NCI-H345 treated with DMSO at 0.1 percent for 48 hours (cell line): ENCODE measurements around the gene KLRG1.

Experiments
- DNase-seq: peaks from one replicate; lab custom pipeline; 2025; ENCODE audit not compliant: unreplicated experiment; lab: John Stamatoyannopoulos, UW

KLRG1 gene

GRCh38 chr12:8989413-8989812 lies at the start of gene KLRG1:
Gene KLRG1, plus strand, starts transcription at chr12:8989546. Its CDS starts 90 bp downstream, at chr12:8989636.
- DNase-seq: no peak

GRCh38 chr12:8941691-8942478 lies 47.5 kb upstream of the KLRG1 start:
- no peak for DNase-seq

- DNase-seq: no peak
Measured at GRCh38 chr12:8943565-8944186, 45.7 kb upstream of the KLRG1 start.

- no peak for DNase-seq
Measured at GRCh38 chr12:8946733-8947132, 42.6 kb upstream of the KLRG1 start.

- no peak for DNase-seq
Measured at GRCh38 chr12:8947737-8948136, 41.6 kb upstream of the KLRG1 start.

GRCh38 chr12:8948701-8949341 lies 40.5 kb upstream of the KLRG1 start:
- no peak for DNase-seq

GRCh38 chr12:8949342-8950220 lies 39.8 kb upstream of the KLRG1 start, which contains the start of gene M6PR:
Gene M6PR, minus strand, starts transcription at chr12:8949645. Its CDS starts 3,241 bp downstream, at chr12:8946404.
- DNase-seq: peak; percentile 97

- DNase-seq: peak; percentile 60
Measured at GRCh38 chr12:8950221-8950527, 39.2 kb upstream of the KLRG1 start.

GRCh38 chr12:8950702-8951478 lies 38.5 kb upstream of the KLRG1 start:
- DNase-seq: no peak

- DNase-seq: no peak
Measured at GRCh38 chr12:8951744-8952143, 37.6 kb upstream of the KLRG1 start.

GRCh38 chr12:8953773-8954402 lies 35.5 kb upstream of the KLRG1 start:
- no peak for DNase-seq

GRCh38 chr12:8956073-8956472 lies 33.3 kb upstream of the KLRG1 start:
- DNase-seq: no peak

- DNase-seq: no peak
Measured at GRCh38 chr12:8956772-8957171, 32.6 kb upstream of the KLRG1 start.

- no peak for DNase-seq
Measured at GRCh38 chr12:8957561-8957960, 31.8 kb upstream of the KLRG1 start.

- DNase-seq: no peak
Measured at GRCh38 chr12:8958066-8958465, 31.3 kb upstream of the KLRG1 start.

- no peak for DNase-seq
Measured at GRCh38 chr12:8960176-8960575, 29.2 kb upstream of the KLRG1 start.

GRCh38 chr12:8968761-8969160 lies 20.6 kb upstream of the KLRG1 start:
- DNase-seq: no peak

GRCh38 chr12:8969861-8970411 lies 19.4 kb upstream of the KLRG1 start:
- DNase-seq: no peak

- no peak for DNase-seq
Measured at GRCh38 chr12:8970432-8970831, 18.9 kb upstream of the KLRG1 start.

GRCh38 chr12:8980137-8980536 lies 9.2 kb upstream of the KLRG1 start:
- no peak for DNase-seq
